ENCODE results near the gene RWDD3.

Gene RWDD3, protein sequence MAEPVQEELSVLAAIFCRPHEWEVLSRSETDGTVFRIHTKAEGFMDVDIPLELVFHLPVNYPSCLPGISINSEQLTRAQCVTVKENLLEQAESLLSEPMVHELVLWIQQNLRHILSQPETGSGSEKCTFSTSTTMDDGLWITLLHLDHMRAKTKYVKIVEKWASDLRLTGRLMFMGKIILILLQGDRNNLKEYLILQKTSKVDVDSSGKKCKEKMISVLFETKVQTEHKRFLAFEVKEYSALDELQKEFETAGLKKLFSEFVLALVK

DNA sequence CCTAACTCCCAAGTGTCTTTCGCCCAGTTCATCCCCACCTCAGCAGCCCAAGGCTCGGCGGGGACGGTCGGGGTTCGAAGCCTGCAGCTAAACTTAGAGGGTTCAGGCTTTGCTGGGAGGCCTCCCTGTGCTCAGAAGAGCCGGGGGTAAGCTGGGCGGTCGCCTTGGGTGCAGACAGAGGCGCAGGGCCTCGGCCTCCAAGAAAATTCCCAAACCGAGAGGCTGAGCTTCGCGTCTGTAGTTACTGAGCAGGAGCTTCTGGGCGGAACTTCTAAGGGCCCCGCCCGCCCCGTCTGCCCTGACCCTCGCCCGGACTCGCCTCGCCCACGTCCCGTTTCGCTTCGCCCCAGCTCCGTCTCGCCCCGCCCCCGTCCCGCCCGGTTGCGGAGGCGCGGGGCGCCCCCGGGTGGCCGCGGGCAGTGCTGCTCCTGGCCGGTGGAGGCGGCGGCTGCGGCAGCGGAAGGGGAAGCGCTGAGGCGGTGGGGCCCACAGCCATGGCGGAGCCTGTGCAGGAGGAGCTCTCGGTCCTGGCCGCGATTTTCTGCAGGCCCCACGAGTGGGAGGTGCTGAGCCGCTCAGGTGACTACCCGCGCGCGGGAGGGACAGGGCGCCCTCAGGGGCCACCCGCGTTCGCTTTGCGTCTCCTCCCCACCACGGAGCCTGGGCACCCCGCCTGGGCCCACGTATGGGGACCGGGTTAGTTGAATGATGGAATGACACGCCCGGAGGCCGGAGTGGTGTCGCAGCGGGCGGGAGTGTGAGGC is at the start of gene RWDD3:
Gene RWDD3, plus strand, starts transcription at position 474 of the 764 bp plus-strand sequence. Its CDS starts 21 bp downstream, at position 495.
- TF ChIP-seq ZNF565 (CRISPR knock-in tag; conservative IDR thresholded peaks at IDR 0.05; ENCODE audit: low read depth): no peak
- no peak for TF ChIP-seq CSDC2 (CRISPR knock-in tag; IDR thresholded peaks at IDR 0.05)
- TF ChIP-seq GLIS3 (CRISPR knock-in tag; IDR thresholded peaks at IDR 0.05): no peak
- TF ChIP-seq, protein P1, sequence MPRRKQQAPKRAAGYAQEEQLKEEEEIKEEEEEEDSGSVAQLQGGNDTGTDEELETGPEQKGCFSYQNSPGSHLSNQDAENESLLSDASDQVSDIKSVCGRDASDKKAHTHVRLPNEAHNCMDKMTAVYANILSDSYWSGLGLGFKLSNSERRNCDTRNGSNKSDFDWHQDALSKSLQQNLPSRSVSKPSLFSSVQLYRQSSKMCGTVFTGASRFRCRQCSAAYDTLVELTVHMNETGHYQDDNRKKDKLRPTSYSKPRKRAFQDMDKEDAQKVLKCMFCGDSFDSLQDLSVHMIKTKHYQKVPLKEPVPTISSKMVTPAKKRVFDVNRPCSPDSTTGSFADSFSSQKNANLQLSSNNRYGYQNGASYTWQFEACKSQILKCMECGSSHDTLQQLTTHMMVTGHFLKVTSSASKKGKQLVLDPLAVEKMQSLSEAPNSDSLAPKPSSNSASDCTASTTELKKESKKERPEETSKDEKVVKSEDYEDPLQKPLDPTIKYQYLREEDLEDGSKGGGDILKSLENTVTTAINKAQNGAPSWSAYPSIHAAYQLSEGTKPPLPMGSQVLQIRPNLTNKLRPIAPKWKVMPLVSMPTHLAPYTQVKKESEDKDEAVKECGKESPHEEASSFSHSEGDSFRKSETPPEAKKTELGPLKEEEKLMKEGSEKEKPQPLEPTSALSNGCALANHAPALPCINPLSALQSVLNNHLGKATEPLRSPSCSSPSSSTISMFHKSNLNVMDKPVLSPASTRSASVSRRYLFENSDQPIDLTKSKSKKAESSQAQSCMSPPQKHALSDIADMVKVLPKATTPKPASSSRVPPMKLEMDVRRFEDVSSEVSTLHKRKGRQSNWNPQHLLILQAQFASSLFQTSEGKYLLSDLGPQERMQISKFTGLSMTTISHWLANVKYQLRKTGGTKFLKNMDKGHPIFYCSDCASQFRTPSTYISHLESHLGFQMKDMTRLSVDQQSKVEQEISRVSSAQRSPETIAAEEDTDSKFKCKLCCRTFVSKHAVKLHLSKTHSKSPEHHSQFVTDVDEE (CRISPR knock-in tag; IDR thresholded peaks at IDR 0.05): peak; percentile 71; the same call in 1 of the 2 replicates
- no peak for TF ChIP-seq ZNF70 (CRISPR knock-in tag; IDR thresholded peaks at IDR 0.05)
- TF ChIP-seq ZC3H10 (CRISPR knock-in tag; IDR thresholded peaks at IDR 0.05): no peak
- no peak for TF ChIP-seq PPARA (CRISPR knock-in tag; IDR thresholded peaks at IDR 0.05; ENCODE audit: borderline replicate concordance)
- TF ChIP-seq TOX (CRISPR knock-in tag; IDR thresholded peaks at IDR 0.05; ENCODE audit: borderline replicate concordance): no peak
- ATAC-seq: peak; percentile 98

DNA sequence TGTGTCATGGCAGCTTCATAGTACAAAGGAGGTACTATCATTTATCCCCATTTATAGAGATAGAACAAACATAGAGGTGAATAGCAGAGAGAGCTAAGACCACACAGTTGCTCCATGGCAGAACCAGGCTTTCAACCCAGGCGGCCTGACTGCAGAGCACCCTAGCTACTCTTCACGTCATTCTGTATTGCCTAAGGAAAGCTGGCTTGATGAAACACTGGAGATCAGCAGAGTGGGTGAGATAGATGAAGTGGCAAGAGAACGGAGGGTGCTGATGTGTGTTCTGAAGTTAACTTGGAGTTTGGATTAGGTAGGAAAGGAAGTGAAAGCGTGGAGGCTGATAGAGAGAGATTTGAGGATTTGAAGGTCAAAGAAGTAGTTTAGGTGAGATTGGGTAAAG is 47.9 kb upstream of the RWDD3 start:
- ATAC-seq: no peak
- TF ChIP-seq ESRRG (CRISPR knock-in tag; IDR thresholded peaks at IDR 0.05) (no peak), ARNTL (CRISPR knock-in tag; IDR thresholded peaks at IDR 0.05; ENCODE audit: borderline replicate concordance, low read depth) (no peak), GLIS3 (CRISPR knock-in tag; IDR thresholded peaks at IDR 0.05) (no peak), TCF4 (CRISPR knock-in tag; IDR thresholded peaks at IDR 0.05; ENCODE audit: borderline replicate concordance) (no peak), ZNF565 (CRISPR knock-in tag; conservative IDR thresholded peaks at IDR 0.05; ENCODE audit: low read depth) (no peak)
- TF ChIP-seq, protein P1 (CRISPR knock-in tag; IDR thresholded peaks at IDR 0.05): no peak
- TF ChIP-seq, protein P2, sequence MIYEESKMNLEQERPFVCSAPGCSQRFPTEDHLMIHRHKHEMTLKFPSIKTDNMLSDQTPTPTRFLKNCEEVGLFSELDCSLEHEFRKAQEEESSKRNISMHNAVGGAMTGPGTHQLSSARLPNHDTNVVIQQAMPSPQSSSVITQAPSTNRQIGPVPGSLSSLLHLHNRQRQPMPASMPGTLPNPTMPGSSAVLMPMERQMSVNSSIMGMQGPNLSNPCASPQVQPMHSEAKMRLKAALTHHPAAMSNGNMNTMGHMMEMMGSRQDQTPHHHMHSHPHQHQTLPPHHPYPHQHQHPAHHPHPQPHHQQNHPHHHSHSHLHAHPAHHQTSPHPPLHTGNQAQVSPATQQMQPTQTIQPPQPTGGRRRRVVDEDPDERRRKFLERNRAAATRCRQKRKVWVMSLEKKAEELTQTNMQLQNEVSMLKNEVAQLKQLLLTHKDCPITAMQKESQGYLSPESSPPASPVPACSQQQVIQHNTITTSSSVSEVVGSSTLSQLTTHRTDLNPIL (CRISPR knock-in tag; IDR thresholded peaks at IDR 0.05; ENCODE audit: low read depth): no peak

DNA sequence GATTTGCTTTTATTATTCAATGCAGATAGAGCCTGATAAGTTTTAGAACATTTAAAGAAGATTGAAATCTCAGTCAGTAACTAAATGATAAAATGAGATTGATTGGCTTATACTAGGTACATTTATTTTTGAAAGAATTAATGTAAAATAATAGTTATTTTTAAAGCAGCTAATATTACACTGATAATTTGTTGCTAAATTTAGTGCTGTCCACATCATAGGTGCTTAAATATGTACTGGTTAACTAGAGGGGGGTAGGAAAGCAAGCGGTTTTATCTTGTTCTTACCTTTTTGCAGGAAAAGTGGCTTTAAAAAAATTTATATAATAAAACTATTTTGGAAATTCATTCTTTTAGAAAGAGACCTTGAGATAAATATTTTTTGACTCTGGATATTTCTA is 40.4 kb upstream of the RWDD3 start:
- ATAC-seq: no peak
- TF ChIP-seq, protein P3, sequence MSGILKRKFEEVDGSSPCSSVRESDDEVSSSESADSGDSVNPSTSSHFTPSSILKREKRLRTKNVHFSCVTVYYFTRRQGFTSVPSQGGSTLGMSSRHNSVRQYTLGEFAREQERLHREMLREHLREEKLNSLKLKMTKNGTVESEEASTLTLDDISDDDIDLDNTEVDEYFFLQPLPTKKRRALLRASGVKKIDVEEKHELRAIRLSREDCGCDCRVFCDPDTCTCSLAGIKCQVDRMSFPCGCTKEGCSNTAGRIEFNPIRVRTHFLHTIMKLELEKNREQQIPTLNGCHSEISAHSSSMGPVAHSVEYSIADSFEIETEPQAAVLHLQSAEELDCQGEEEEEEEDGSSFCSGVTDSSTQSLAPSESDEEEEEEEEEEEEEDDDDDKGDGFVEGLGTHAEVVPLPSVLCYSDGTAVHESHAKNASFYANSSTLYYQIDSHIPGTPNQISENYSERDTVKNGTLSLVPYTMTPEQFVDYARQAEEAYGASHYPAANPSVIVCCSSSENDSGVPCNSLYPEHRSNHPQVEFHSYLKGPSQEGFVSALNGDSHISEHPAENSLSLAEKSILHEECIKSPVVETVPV (CRISPR knock-in tag; IDR thresholded peaks at IDR 0.05): no peak
- TF ChIP-seq ZNF565 (CRISPR knock-in tag; conservative IDR thresholded peaks at IDR 0.05; ENCODE audit: low read depth): no peak
- TF ChIP-seq OSR1 (CRISPR knock-in tag; IDR thresholded peaks at IDR 0.05): no peak
- TF ChIP-seq ZFP3 (CRISPR knock-in tag; IDR thresholded peaks at IDR 0.05): no peak
- no peak for TF ChIP-seq PPARA (CRISPR knock-in tag; IDR thresholded peaks at IDR 0.05; ENCODE audit: borderline replicate concordance)
- TF ChIP-seq ZFP30 (CRISPR knock-in tag; IDR thresholded peaks at IDR 0.05): no peak
- TF ChIP-seq BACH2 (CRISPR knock-in tag; IDR thresholded peaks at IDR 0.05; ENCODE audit: borderline replicate concordance): no peak
- TF ChIP-seq, protein P4, sequence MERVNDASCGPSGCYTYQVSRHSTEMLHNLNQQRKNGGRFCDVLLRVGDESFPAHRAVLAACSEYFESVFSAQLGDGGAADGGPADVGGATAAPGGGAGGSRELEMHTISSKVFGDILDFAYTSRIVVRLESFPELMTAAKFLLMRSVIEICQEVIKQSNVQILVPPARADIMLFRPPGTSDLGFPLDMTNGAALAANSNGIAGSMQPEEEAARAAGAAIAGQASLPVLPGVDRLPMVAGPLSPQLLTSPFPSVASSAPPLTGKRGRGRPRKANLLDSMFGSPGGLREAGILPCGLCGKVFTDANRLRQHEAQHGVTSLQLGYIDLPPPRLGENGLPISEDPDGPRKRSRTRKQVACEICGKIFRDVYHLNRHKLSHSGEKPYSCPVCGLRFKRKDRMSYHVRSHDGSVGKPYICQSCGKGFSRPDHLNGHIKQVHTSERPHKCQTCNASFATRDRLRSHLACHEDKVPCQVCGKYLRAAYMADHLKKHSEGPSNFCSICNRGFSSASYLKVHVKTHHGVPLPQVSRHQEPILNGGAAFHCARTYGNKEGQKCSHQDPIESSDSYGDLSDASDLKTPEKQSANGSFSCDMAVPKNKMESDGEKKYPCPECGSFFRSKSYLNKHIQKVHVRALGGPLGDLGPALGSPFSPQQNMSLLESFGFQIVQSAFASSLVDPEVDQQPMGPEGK (CRISPR knock-in tag; IDR thresholded peaks at IDR 0.05; ENCODE audit: borderline replicate concordance): no peak
- TF ChIP-seq TCF4 (CRISPR knock-in tag; IDR thresholded peaks at IDR 0.05; ENCODE audit: borderline replicate concordance): no peak
- no peak for TF ChIP-seq CSDC2 (CRISPR knock-in tag; IDR thresholded peaks at IDR 0.05)
- TF ChIP-seq, protein P5, sequence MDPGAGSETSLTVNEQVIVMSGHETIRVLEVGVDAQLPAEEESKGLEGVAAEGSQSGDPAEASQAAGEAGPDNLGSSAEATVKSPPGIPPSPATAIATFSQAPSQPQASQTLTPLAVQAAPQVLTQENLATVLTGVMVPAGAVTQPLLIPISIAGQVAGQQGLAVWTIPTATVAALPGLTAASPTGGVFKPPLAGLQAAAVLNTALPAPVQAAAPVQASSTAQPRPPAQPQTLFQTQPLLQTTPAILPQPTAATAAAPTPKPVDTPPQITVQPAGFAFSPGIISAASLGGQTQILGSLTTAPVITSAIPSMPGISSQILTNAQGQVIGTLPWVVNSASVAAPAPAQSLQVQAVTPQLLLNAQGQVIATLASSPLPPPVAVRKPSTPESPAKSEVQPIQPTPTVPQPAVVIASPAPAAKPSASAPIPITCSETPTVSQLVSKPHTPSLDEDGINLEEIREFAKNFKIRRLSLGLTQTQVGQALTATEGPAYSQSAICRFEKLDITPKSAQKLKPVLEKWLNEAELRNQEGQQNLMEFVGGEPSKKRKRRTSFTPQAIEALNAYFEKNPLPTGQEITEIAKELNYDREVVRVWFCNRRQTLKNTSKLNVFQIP (CRISPR knock-in tag; IDR thresholded peaks at IDR 0.05; ENCODE audit: borderline replicate concordance, low read depth): no peak
- TF ChIP-seq, protein P1 (CRISPR knock-in tag; IDR thresholded peaks at IDR 0.05): no peak
- TF ChIP-seq SNAI2 (CRISPR knock-in tag; IDR thresholded peaks at IDR 0.05): no peak
- no peak for TF ChIP-seq GLIS3 (CRISPR knock-in tag; IDR thresholded peaks at IDR 0.05)

All from SK-N-SH treated with all-trans-retinoic acid at 6 μM for 48 hours (cell line).